GM23338 (cell line): Measurements from ENCODE around the gene SLC66A1. TPM values are rescaled to one million over a fixed set of nuclear protein-coding genes. Genes with fewer than 3 reads are reported as not detected.

ENCODE experiments used
- ATAC-seq: fragments of 200-7000 bp; cut with Tn5 transposase; 3 replicates; pipeline ENCODE4 v1.9.1; 2020
- DNase-seq: peaks from one replicate; pipeline ENCODE4 v3.0.0-alpha.2; 2015; ENCODE audit warnings: low spot score
- H2AFZ ChIP-seq: fragments of 200-600 bp; sonication (generic); 2 replicates; pipeline ENCODE4 v1.8.0; 2016; ENCODE audit warnings: antibody characterized with exemption, mild to moderate bottlenecking, moderate library complexity
- H3F3A ChIP-seq: fragments of 200-600 bp; sonication (generic); replicated peaks from 2 replicates; pipeline ENCODE4 v1.8.0; 2017; ENCODE audit warnings: antibody characterized with exemption, mixed run types, low read depth
- H3K27ac ChIP-seq: fragments of 200-600 bp; sonication (generic); 2 replicates; pipeline ENCODE4 v1.6.1; 2016; ENCODE audit warnings: low read depth
- H3K27me3 ChIP-seq: fragments of 200-600 bp; sonication (generic); 2 replicates; pipeline ENCODE4 v1.8.0; 2016; ENCODE audit warnings: mild to moderate bottlenecking, mixed run types, moderate library complexity; ENCODE audit not compliant: insufficient read depth
- H3K36me3 ChIP-seq: fragments of 200-600 bp; sonication (generic); 2 replicates; pipeline ENCODE4 v1.8.0; 2016; ENCODE audit warnings: mild to moderate bottlenecking; ENCODE audit not compliant: insufficient read depth
- H3K4me1 ChIP-seq: fragments of 200-600 bp; sonication (generic); 2 replicates; pipeline ENCODE4 v1.8.0; 2016; ENCODE audit warnings: mild to moderate bottlenecking, moderate library complexity; ENCODE audit not compliant: insufficient read depth
- H3K4me2 ChIP-seq: fragments of 200-600 bp; sonication (generic); 2 replicates; pipeline ENCODE4 v1.7.1; 2017; ENCODE audit warnings: mixed run types
- H3K4me3 ChIP-seq: fragments of 200-600 bp; sonication (generic); 2 replicates; pipeline ENCODE4 v1.6.1; 2016; ENCODE audit warnings: mixed run types
- H3K79me2 ChIP-seq: fragments of 200-600 bp; sonication (generic); replicated peaks from 2 replicates; pipeline ENCODE4 v1.8.0; 2017; ENCODE audit warnings: mild to moderate bottlenecking; ENCODE audit not compliant: insufficient read depth
- H3K9me2 ChIP-seq: fragments of 200-600 bp; sonication (generic); 2 replicates; pipeline ENCODE4 v1.8.0; 2017; ENCODE audit not compliant: insufficient read depth
- H4K20me1 ChIP-seq: fragments of 200-600 bp; sonication (generic); replicated peaks from 2 replicates; pipeline ENCODE4 v1.8.0; 2017; ENCODE audit warnings: mild to moderate bottlenecking; ENCODE audit not compliant: insufficient read depth
- H3K27ac Mint-ChIP-seq: 2 replicates; pipeline ENCODE4 v1.8.0; 2020; ENCODE audit warnings: inconsistent platforms, mild to moderate bottlenecking, moderate library complexity, mixed read lengths
- H3K27me3 Mint-ChIP-seq: 3 replicates; pipeline ENCODE4 v1.8.0; 2022; ENCODE audit warnings: low read depth, mild to moderate bottlenecking, moderate library complexity, mixed read lengths, inconsistent platforms; ENCODE audit not compliant: insufficient read depth, poor library complexity
- H3K36me3 Mint-ChIP-seq: 3 replicates; pipeline ENCODE4 v1.8.0; 2021; ENCODE audit warnings: low read depth, mild to moderate bottlenecking, inconsistent platforms, moderate library complexity, mixed read lengths
- H3K4me1 Mint-ChIP-seq: 3 replicates; pipeline ENCODE4 v1.8.0; 2020; ENCODE audit warnings: mild to moderate bottlenecking, inconsistent platforms, mixed read lengths
- H3K4me3 Mint-ChIP-seq: 3 replicates; pipeline ENCODE4 v1.8.0; 2021; ENCODE audit warnings: moderate library complexity, mild to moderate bottlenecking, inconsistent platforms, mixed read lengths
- H3K9me3 Mint-ChIP-seq: 3 replicates; pipeline ENCODE4 v1.8.0; 2020; ENCODE audit warnings: moderate library complexity, mild to moderate bottlenecking, inconsistent platforms, mixed read lengths
- CREB1 ChIP-seq: fragments of 250-450 bp; sonication (Bioruptor Pico); IDR thresholded peaks from 2 replicates; pipeline ENCODE4 v1.5.0; 2020; ENCODE audit warnings: low read depth, mild to moderate bottlenecking, moderate library complexity
- ETS1 ChIP-seq: IDR thresholded peaks from 2 replicates; pipeline ENCODE4 v1.6.1; 2016; ENCODE audit warnings: antibody characterized with exemption
- EZH2 ChIP-seq: fragments of 200-600 bp; sonication (generic); IDR thresholded peaks from one replicate; pipeline ENCODE4 v1.8.0; 2017; ENCODE audit warnings: antibody characterized with exemption, mild to moderate bottlenecking, low read depth; ENCODE audit not compliant: unreplicated experiment
- EZH2phosphoT487 ChIP-seq: fragments of 200-600 bp; sonication (generic); IDR thresholded peaks from one replicate; pipeline ENCODE4 v1.8.1; 2018; ENCODE audit warnings: antibody characterized with exemption; ENCODE audit not compliant: unreplicated experiment
- JUNB ChIP-seq: IDR thresholded peaks from one replicate; pipeline ENCODE4 v1.6.1; 2016; ENCODE audit warnings: antibody characterized with exemption; ENCODE audit not compliant: unreplicated experiment
- NANOG ChIP-seq: IDR thresholded peaks from 2 replicates; pipeline ENCODE4 v1.6.1; 2016; ENCODE audit warnings: antibody characterized with exemption, borderline replicate concordance
- REST ChIP-seq: IDR thresholded peaks from one replicate; pipeline ENCODE4 v1.6.1; 2018; ENCODE audit warnings: antibody characterized with exemption; ENCODE audit not compliant: unreplicated experiment
- ZNF114 ChIP-seq: fragments of 250-450 bp; sonication (Bioruptor Pico); IDR thresholded peaks from 2 replicates; pipeline ENCODE4 v1.5.0; 2020; ENCODE audit warnings: mild to moderate bottlenecking, moderate library complexity
- ZNF331 ChIP-seq: fragments of 250-450 bp; sonication (Bioruptor Pico); IDR thresholded peaks from 2 replicates; pipeline ENCODE4 v1.5.0; 2020; ENCODE audit warnings: low read depth, mild to moderate bottlenecking, moderate library complexity
- ZNF462 ChIP-seq: fragments of 250-450 bp; sonication (Bioruptor Pico); IDR thresholded peaks from 2 replicates; pipeline ENCODE4 v1.5.0; 2020; ENCODE audit warnings: mild to moderate bottlenecking, moderate library complexity
- polyA plus RNA-seq: library from polyadenylated mRNA; unstranded; fragments of >200 nt; fragmentation: Nextera tagmentation; extraction: Ambion mirVana; gene quantifications from 2 replicates; pipeline ENCODE4 v1.2.1, GENCODE V29; 2016
- total RNA-seq: library from RNA; depleted of rRNA; stranded (reverse); fragments of >200 nt; shearing (Covaris generic); gene quantifications from 2 replicates; pipeline ENCODE4 v1.2.3, GENCODE V29; 2014

The SLC66A1 gene
- total and polyA plus RNA-seq, 2 experiments from 2014 or later = 6.9 to 19.7 TPM

- no peak for TF ChIP-seq ETS1
- no peak for TF ChIP-seq REST
- no peak for TF ChIP-seq JUNB
- TF ChIP-seq ZNF331 (CRISPR knock-in tag) = no peak
- TF ChIP-seq ZNF114 (CRISPR knock-in tag) = no peak
- TF ChIP-seq CREB1 (CRISPR knock-in tag) = no peak
- TF ChIP-seq EZH2phosphoT487 = no peak
- TF ChIP-seq NANOG = no peak
These were observed 7.1 kb downstream of the SLC66A1 start (continued) for GRCh38 chr1:19319196-19319595.

- H3K36me3 ChIP-seq = no peaks in the 10 kb centered on the region; the same call in 1 of the 2 replicates
- Mint-ChIP-seq H3K36me3 (peaks cover 22% of the 10 kb centered on the region), H3K27me3 (peaks cover 5% of the 10 kb centered on the region), H3K9me3 (no peaks in the 10 kb centered on the region), H3K27ac (no peak overlapping the region), H3K4me3 (no peak overlapping the region), H3K4me1 (peaks cover 7% of the 10 kb centered on the region; the same call in 2 of the 3 replicates)
- H3F3A ChIP-seq = no peaks in the 10 kb centered on the region
- H3K27ac ChIP-seq = no peak overlapping the region
- no peaks in the 10 kb centered on the region for H3K4me1 ChIP-seq
- H3K4me2 ChIP-seq = no peak overlapping the region
- no peaks in the 10 kb centered on the region for H3K9me2 ChIP-seq
- no peak overlapping the region for H2AFZ ChIP-seq
- no peak for ATAC-seq
- no peaks in the 10 kb centered on the region for H3K79me2 ChIP-seq
- no peaks in the 10 kb centered on the region for H4K20me1 ChIP-seq
- DNase-seq = no peak
- no peak overlapping the region for H3K4me3 ChIP-seq
- no peaks in the 10 kb centered on the region for H3K27me3 ChIP-seq
- TF ChIP-seq NANOG = no peak
- TF ChIP-seq EZH2 = no peak
- no peak for TF ChIP-seq REST
- TF ChIP-seq ZNF331 (CRISPR knock-in tag) = no peak
- no peak for TF ChIP-seq ZNF462 (CRISPR knock-in tag)
These were observed 8.9 kb downstream of the SLC66A1 start for GRCh38 chr1:19321071-19321470.
